ENCODE results near the gene TLN1.

The TLN1 gene

DNA sequence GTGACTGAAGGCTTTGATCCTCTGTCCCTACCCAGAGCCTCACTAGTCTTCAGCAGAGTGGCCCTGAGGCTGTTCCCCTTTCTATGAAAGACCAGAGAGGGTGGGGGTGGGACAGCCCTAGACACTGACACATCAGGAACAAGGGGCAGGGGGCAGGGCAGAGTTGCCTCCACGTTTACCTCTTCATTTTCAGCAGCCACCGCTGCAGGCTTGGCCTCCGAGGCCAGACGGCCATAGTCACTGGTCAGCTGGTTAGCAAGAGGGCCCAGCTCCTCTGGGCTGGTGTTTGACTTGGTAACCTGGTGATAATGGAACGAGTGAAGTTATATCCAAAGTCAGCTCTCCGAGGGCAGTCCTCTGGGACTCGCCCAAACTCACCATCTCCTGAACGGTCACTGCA, 26.6 kb downstream of the TLN1 start:
- no peak for DNase-seq

DNA sequence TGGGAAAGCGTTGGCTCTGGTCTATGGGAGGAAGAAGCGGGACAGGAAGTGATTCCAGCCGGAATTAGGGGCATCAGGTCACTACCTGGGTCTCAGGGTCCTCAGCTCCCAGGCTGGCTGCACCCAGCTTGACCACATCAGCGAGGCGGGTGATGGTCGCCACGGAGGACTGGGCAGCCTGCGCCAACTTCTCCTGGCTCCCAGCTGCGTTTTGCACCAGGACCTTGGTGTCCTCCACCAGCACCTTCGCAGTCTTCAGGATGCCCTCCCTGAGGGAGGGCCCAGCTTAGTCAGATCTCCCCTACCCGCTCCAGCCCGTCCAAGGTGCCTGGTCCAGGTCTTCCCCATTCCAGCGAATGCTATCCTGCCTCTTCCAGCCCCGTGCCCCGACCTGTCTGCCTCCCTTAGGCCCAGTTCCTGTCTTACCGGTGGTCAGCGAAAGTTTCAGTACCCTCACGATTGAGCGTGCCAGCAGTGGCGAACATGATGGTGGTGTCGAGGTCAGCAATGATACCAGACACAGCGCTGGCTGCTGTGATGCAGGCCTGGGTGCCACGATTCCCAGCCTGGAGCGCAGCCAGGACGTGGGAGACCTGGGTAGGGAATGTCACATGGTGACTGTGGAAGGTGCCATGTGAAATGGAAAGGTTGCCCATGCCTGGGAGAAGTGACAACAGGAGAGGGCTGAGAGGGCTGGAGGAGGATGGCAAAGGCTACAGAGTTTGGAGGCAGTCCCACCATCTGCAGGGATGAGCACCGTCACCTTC, 27.9 kb downstream of the TLN1 start:
- DNase-seq: no peak

DNA sequence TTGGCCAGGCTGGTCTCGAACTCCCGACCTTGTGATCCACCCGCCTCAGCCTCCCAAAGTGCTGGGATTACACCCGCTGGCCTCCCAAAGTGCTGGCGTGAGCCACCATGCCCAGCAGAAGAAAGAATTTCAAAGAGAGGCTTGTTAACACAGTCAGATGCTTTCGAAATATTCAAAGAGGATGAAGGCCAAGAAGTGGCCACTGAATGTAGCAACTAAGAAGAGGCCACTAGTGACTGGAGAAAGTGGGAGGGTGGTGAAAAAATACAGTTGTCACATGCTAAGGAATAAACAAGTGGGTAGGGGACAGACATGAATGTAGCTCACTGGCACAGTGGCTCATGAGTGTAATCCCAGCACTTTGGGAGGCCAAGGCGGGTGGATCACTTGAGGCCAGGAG, 29.3 kb downstream of the TLN1 start:
- no peak for DNase-seq

DNA sequence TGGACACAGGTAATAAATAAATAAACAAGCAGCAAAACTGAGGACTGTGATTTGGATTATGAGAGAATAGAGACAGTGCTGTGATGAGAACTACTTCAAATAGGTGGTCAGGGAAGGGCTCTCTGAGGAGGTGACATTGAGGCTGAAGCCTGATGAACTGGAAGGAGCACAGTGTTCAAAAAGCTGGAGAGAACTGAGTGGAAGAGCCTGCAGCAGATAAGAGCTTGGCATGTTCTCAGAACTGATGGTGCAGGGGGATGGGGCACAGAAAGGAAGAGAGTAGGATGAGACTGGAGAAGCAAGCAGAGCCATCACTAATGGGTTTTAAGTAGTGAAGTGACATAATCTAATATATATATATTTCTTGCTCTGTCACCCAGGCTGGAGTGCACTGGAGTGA, 31.1 kb downstream of the TLN1 start:
- DNase-seq: no peak

DNA sequence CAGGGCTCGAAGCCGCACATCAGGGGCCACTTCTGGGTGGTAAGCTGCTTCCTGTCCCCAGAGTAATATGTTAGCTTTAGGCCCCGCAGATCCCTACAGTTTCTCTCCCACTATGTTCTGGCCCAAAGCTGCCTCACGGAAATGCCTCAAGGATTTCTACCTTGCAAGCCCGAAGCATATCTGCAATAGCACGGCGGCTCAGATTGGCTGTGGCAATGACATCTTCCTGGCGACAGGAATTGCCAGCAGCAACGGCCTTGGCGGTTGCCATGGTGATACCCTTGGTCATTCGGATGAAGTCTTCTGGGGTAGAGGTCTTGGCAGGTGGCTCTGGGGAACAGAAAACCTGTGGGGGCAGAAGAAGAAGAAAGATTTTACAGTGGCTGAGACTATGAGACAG, 32.0 kb downstream of the TLN1 start:
- no peak for DNase-seq

DNA sequence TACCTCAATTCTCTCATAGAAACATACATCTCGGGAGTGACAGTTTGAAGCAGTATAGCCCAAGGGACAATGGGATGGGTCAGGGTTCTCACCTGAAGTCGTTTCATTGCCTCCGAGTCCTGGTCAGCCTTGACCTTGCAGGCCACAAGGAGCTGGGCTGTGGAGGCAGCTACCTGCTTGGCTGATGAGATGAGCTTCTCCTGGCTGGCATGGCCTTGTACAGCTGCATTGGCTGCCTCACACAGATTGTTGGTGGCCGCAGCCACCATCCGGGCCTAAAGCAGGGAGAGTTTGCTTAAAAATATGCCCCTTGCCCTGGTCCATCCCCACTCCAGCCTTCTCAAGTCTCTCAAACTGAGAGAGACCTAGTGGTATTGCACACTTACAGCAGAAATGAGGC, 33.8 kb downstream of the TLN1 start:
- no peak for DNase-seq

DNA sequence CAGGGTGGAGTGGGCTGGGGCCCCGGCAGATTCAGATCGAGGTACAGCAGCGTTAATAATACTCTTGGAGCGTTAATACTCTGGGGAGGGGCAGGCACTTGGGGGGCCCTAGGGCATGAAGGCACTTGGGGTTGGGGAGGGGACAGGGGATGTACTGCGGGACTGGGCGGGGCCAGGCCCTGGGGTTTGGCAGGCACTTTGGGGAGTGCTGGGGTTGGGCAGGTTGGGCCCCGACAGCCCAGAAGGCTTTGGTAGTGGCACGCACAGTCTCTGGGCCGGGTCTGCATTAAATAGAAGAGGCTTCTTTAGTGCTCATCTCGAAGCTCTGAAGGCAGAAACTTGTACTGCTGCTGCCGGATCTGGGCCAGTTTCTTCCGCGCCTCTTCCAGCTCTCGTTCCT, 34.5 kb downstream of the TLN1 start:
- DNase-seq: no peak

DNA sequence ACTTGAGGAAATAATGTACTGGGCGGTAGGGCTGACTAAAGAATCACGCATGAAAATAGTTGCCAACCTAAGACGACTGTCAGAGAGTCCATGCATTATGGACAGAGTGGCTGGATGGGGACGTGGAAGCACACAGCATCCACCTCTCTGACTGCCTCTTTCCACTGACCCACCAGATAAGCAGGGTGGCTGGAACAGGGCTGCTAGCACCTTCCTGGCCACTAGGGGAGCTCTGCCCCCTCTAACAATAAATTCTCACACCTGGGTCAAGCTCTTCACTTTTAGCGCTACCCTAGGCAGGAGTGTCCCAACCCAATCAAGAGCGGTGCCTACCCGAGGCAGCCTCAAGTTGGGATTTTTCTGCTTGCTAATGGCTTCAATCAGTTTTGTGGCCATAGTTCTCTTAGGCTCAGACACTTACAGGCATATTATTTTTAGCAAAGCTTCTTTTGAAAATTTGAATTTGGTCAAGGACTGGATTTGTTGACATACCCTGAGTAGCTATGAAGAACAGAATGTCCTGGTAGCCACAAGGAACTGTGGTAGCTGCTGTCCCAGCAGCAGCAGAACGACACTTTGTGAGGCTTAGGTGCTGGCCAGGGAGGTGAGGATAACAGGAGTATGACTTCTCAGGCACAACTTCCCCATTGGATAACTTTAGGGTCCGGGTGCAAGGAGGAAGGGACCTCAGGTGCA, 35.3 kb downstream of the TLN1 start:
- DNase-seq: peak; percentile 60

DNA sequence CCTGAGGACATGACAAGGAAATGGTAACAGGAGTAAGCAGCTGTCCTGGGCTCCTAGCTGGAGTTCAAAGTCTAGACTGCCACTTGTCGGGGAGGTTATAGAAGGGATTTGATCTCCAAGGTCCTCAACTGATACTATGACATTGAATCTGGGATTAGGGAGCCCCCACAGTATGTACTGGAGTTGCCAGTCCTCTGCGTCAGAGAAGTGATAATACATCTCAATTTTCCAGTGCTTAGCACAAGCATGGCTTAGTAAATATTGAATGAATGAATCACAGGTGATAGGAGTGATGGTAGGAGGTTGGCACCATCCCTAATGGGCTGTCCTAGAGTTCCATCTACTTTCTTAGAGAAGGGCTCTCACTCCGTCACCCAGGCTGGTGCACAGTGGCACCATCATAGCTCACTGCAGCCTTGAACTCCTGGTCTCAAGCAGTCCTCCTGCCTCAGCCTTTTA, 36.0 kb downstream of the TLN1 start:
- no peak for DNase-seq

DNA sequence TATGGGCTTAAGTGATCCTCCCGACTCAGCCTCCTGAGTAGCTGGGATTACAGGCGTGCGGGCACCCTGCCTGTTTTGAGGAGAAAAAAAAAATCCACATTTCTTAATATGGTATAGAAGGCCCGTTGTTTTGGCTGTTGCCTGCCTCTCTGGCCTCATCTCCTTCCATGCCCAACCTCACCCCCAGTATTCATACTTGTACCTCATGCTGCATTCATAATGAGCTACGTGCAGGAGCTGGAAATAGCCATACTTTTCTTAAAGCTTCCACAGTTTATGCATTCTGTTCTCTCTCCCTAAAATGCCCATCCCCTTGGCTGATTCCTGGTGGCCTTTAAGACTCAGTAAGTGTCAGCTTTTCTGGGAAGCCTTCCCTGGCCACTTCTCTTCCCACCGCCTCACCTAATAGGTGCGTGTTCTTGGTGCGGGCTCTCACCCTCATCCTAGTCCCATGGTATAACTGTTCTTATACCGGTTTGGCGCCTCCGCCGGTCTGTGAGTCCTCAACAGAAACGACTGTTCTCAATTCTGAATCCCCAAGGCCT, 40.2 kb downstream of the TLN1 start:
- no peak for DNase-seq

DNA sequence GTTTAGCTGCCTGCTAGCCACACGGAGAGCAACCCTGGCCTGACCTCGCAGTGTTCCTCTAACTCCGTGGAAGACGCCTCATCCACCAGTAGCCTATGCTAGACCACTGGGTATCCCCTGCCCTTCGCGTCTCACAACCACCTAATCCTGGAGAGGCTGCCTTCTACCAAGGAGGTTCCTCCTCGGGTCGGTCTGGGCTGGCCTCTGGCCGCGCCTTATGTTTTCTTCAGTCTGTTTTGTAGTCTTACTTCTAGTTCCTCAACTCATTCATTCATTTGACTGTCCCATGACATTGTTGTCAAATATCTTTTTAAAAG, 40.7 kb downstream of the TLN1 start:
- peak; percentile 2 for DNase-seq

DNA sequence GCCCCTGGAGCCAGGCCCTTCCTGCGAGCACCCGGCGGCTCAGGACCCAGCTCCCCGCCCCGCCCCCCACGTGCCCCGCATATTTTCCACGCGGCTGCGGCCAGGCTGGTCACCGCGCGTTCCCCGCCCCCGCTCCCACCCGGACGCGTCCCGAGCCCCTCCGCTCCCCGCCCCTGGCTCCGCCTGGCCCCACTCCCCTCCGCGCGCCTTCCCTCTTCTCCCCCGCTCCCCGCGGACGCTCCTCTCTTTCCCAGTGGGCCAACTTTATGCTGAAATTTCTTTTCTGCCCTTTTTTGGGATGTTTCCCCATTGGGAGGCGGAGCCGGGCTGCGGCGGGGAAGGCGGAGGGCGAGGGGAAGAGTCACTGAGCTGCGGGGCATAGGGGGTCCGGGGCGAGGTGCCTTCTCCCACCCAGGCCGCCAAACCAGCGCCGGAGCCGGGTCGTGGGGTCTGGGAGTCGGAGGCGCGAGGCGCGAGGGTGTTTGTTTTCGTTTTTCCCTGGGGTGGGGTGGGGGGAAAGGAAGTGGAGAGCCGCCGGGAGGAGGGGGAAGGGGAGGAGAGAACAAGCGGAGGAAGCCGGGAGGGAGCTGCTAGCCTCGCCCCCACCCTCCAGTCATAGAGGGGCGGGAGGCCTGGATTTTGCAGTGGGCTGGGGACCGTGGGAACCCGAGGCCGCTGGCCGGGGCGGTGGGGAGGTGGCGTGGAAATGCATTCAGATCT, 41.2 kb downstream of the TLN1 start:
- DNase-seq: no peak

DNA sequence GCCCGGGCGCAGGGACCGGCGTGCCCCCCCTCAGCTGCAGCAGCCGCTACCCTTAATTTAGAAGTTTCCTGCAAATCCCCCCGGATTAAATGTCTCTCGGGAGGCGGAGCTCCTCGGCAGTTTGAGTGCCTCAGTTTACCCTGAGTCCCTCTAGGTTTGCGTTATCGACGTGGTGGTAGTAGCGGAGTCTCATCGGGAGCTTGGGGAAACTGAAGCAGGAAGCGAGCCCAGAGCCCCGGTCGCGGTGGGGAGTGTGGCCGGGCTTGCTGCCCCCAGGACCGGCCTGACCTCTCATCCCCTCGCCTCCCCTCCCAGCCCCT, 41.7 kb downstream of the TLN1 start:
- no peak for DNase-seq

DNA sequence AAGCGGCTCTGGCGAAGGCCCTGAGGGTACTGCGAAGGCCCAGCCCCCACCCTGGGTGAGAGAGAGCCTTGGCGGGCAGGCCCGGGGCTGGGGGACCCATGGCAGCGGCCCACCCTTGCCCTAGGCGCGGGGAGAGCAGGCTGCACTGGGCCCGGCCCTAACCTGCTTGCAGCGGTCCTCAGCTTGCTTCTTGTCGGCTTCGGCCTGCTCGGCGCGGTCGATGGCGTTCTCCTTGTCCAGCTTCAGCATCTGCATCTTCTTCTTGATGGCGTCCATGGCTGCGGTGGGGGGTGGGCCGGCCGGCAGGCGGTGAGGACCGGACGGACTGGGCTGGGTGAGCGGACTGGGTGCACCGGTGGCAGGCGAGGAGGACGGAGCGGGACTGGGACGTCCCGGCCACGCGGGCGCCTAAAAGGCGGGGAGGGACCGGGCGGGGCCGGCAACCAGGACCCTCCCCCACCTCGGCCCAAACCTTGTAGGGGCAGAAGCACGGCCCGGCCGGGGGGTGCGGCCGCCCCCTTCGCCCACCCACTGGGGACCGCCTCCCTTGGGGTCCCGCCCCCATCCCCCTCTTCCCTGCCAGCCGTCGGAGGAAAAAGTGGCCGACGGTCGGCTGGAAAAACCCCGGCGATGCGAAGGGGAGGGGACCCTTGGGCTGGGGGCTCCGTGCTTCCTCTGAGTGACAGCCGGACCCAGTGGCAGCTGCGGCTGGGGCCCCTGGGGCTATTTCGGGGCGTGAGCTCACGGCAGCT, 42.3 kb downstream of the TLN1 start, which contains the start of gene TPM2:
Gene TPM2 (minus strand): TSS at position 384 of the 752 bp plus-strand sequence. CDS start 108 bp downstream, at position 276.
- DNase-seq: no peak

DNA sequence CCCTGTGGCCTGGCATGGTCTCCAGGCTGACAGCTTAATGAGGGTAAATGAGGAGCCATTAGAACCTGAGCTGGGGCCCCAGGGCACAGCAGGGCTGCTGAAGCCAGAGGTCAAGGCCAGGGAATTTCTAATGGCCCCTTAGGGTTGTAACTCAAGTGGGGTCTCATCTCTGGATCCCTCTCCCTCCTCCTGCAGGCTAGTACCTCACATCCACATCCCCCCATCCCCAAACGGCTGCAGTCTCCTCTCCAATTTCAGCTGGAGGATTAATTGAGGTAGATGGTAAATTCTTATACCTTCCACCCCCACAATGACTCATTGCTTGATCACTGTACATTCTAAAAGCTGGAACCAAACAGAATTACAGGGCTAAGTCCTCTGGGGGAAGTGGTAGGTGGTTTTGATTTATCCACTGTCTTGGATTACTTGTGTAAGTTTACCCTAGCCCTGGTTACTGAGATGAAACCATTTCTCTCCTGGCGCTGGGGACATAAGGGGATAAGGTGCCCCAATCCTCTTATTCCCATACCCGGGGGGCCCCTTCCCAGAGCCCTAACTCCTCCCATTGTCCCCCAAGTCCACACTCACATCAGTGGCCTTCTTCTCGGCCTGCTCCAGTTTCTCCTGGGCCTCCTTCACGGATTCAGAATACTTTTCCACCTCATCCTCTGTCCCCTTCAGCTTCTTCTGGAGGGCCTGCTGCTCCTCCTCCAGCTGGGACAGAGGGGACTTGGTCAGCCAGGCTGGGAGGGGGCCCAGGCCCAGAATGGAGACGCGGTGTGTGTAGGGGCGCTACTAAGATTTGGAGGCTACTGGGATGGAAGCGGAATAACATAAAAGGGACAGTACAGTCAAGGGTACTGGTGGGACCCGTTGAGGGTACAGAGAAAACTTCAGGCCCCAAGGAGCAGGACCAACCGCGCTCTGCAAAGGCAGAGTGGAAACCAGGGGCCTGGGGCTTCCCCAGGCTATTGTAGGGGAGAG, 43.1 kb downstream of the TLN1 start:
- DNase-seq: no peak

DNA sequence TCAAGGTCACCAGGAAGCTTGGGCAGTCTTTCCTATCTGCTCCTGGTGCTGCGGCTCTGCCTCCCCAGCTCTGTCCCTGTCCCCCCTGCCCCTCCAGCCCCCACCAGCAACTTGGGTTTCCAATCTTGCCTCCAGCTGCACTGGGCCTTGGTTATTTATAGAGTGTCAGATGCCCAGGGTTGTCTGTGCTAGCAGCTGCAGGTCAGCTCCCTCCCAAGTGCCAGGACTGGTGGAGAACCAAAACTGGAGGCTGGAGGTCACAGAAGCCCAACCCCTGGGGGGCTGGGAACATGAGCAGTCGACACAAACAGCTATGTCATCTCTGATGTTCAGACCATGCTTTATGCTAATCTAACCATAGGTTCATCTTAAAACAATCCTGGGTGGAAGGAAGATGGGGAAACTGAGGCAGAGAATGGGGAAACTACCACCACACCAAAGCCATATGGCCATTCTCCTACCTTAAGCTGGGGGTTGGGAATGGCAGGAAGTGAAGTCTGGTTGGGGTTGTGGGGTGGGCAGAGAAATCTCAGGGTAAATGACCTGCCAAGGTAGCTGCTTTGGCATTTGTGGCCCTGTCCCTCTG, 43.9 kb downstream of the TLN1 start:
- no peak for DNase-seq

DNA sequence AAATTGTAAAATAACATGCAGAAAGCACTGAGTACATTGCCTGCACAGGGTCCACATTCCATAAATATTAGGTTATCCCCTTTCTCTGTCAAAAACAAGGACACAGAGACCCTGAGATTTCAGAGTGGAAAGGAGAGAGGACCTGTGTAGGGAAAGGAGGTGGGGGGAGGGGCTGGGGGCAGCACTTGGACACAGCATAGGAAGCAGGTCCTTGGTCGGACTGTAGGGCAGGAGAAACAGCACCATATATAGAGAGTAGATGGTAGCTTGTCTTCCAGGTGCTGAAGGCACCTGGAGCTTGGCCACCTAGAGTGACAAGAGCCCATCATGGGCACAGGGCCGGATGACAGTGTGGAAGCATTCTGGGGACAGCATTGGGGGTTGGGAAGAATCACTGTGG, 44.7 kb downstream of the TLN1 start:
- no peak for DNase-seq

DNA sequence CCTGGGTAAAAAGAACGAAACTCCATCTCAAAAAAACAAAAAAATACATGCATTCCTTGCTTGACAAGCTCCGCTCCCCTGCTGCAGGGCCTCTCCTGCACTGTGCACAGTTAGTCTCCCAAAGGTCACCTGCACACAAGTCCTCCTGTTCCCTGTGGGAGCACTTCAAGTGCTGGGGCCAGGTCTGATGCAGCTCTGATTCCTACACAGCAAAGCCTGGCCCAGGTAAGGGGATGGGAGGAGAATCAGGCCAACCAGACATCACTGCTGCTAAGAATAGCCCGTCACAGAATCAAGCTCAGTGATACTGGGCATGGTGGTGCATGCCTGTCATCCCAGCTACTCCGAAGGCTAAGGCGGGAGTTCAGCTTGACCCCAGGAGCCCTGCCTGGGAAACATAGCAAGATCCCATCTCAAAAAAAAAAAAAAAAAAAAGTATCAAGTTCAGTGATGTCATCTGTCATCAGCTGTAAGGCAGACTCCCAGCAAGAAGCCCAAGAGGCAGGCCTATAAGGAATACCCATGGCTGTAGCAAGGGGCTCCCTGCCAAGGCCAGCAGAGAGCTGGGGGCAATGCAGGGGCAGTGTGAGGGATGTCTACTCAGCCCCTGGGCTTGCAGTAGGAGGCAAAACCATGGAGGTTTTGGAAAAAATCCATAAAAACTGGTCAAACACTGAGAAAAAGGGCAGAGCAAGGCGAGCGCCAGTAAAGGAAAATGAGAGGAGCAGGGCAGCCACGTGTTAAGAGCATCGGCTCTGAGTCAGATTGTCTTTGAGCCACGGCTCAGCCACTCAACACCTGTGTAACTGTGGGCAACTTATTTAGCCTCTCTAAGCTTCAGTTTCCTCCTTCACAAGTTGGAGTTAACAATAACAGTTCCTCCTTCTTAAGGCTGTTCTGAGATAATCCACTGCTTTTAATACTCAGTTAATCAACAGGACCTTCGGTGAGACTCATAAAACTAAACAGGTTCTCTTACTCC, 45.5 kb downstream of the TLN1 start:
- DNase-seq: no peak

DNA sequence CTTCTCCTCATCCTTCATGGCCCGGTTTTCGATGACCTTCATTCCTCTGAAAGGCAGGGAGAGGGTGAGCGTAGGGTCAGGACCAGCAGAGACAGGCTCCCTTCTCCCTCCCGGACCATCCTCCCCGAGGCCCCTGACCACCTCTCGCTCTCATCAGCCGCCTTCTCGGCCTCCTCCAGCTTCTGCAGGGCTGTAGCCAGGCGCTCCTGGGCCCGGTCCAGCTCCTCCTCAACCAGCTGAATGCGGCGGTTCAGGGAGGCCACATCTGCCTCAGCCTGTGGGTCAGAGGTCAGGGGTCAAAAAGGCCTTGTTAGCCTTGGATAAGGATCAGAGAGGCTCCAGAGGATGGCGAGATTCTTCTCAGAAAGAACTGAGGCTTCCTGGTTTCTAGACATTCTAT, 46.5 kb downstream of the TLN1 start:
- DNase-seq: no peak

DNA sequence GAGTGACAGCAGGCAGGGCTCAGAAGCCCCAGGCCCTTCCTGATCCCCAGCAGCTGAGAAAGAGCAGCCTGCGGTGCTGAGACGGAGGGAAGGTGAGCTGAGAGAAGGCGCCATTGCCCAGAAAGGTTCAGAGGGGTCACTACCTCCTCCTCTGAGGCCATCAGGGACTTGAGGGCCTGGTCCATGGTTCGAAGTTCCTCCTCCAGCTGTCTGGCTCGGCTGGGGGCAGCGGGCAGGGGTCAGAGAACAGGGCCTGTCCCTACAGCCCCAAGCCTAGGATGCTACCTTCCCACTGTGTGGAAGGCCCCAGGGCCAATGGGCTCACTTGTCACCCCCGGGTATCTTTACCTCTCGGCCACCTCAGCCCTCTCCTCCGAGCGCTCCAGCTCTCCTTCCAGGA, 47.1 kb downstream of the TLN1 start:
- DNase-seq: no peak

All from CD4-positive, alpha-beta T cell treated with Interferon gamma for 1 hour (primary cell).